Activated effector memory CD4-positive, alpha-beta T cell treated with Interleukin-2 at 50 U/mL for 16 hours (primary cell): ENCODE results near the gene OR2C1.

ENCODE experiments used
- DNase-seq: peaks from one replicate; pipeline ENCODE4 v3.0.0-alpha.2; 2020

Gene OR2C1

DNA sequence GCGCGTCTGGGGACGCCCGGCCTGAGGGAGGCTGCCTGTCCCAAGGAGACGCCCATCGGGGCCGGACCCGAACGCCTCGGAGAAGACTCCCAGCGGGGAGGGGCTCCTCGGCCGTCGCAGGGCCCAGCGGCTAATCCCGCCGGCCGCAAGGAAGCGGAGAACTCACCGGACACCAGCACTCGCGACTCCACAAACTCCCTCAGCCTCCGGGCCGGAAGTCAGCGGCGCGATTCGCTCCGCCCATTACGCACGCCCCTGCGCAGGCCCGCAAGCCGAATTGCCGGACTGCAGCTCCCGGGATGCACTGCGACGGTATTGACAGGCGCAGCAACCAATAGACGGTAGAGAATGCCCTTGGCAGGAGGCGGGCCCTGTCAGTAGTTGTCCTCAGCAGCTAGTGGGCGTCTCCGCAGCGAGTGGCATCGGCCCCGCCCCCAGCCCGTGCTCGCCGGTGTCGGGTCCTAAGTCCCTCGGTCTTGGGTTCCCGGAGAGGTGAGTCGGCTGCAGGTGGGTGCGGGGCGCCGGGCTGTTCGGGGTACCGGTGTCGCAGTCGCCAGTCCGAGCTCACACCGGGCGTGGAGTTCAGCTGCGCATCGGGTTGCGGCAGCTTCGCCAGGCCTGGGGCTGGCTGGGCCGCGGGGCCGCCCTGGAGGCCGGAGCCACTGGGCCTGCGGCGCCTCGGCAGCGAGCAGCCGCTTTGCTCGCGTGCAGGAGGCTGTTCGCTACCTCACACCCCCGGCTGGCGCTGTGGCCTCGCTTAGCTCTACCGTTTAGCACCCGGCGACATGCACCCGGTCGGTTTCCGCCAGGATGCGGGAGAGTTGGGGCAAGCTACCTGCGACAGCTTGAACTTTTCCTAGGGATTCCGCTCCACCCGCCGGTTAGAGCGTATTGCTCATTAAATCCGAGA is 45.3 kb downstream of the OR2C1 start, which contains the start of the genes ZNF174 and ZSCAN32:
TSS of gene ZNF174 (plus strand) at position 437 of the 910 bp plus-strand sequence. CDS start 790 bp downstream, outside the sequence.
TSS of gene ZSCAN32 (minus strand) at position 226 of the 910 bp plus-strand sequence. CDS start 3,447 bp downstream, outside the sequence.
- DNase-seq, result peak; percentile 98

DNA sequence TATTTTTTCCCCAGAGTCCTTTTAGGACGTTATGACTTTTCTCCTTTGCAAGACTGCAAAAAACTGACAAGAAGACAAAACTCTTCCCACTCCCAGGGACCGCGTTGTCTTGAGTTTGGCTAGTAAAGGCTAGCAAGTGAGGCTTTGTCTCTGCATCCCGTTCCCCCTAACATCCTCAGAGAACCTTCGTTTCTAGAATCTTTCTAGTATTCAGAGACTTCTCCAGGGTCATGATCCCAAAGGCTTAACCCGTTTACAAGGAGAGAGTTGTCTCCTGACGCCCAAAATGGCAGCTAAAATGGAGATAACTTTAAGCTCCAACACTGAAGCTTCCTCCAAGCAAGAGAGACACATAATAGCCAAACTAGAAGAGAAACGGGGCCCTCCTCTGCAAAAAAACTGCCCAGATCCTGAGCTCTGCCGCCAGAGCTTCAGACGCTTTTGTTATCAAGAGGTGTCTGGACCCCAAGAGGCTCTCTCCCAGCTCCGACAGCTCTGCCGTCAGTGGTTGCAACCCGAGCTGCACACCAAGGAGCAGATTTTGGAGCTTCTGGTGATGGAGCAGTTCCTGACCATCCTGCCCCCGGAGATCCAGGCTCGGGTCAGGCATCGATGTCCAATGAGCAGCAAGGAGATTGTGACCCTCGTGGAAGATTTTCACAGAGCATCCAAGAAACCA is 46.2 kb downstream of the OR2C1 start:
- no peak for DNase-seq
